K562 (cell line): Measurements from ENCODE around the gene NMRK2. TPM values are rescaled to one million over a fixed set of nuclear protein-coding genes. Genes with fewer than 3 reads are reported as not detected.

ENCODE experiments used
- ERF ChIP-seq: fragments of 450-650 bp; formaldehyde crosslinking; IDR thresholded peaks from 2 replicates; pipeline ENCODE4 v1.4.0; 2020; ENCODE audit warnings: mild to moderate bottlenecking, mixed read lengths
- MXI1 ChIP-seq: IDR thresholded peaks from 2 replicates; pipeline ENCODE4 v1.6.1; 2011; ENCODE audit warnings: low read depth, mild to moderate bottlenecking, improper control_type of control experiment, low read length
- POLR2H ChIP-seq: IDR thresholded peaks from 2 replicates; pipeline ENCODE4 v1.6.1; 2016; ENCODE audit warnings: missing genetic modification characterization, low read depth, mild to moderate bottlenecking, control low read depth, missing compliant biosample characterization, moderate library complexity
- POU5F1 ChIP-seq: fragments of 150-350 bp; IDR thresholded peaks from 2 replicates; pipeline ENCODE4 v1.6.1; 2014; ENCODE audit warnings: borderline replicate concordance, low read length, low read depth, mild to moderate bottlenecking; ENCODE audit not compliant: partially characterized antibody
- SFPQ ChIP-seq: fragments of 200-400 bp; formaldehyde crosslinking; IDR thresholded peaks from 2 replicates; pipeline ENCODE4 v1.6.1; 2017; ENCODE audit warnings: mild to moderate bottlenecking, low read depth, low read length, moderate library complexity
- SIN3A ChIP-seq, 2 experiments: fragments of 150-350 bp in 1 of 2; IDR thresholded peaks; 2 replicates each; pipeline ENCODE4 v1.6.1; 2011 to 2016; ENCODE audit warnings: borderline replicate concordance in 2 of 2, low read depth in 2 of 2, low read length in 2 of 2, mild to moderate bottlenecking in 2 of 2, moderate library complexity in 2 of 2; ENCODE audit not compliant: control insufficient read depth in 1 of 2
- TCF3 ChIP-seq: sonication (generic); formaldehyde crosslinking; IDR thresholded peaks from 2 replicates; pipeline ENCODE4 v1.4.0; 2020; ENCODE audit warnings: mild to moderate bottlenecking, missing genetic modification reagents
- TFAP4 ChIP-seq: sonication (generic); formaldehyde crosslinking; IDR thresholded peaks from 2 replicates; pipeline ENCODE4 v1.8.0; 2022; ENCODE audit warnings: missing genetic modification reagents, mild to moderate bottlenecking, moderate library complexity, borderline replicate concordance
- ZFPM2 ChIP-seq: fragments of 250-450 bp; sonication (Bioruptor Pico); IDR thresholded peaks from 2 replicates; pipeline ENCODE4 v1.5.1; 2022; ENCODE audit warnings: mild to moderate bottlenecking
- ZNF282 ChIP-seq: sonication (generic); formaldehyde crosslinking; IDR thresholded peaks from 2 replicates; pipeline ENCODE4 v1.8.1; 2023; ENCODE audit warnings: missing genetic modification reagents
- ZNF551 ChIP-seq: fragments of 250-450 bp; sonication (Bioruptor Pico); IDR thresholded peaks from 2 replicates; pipeline ENCODE4 v1.5.0; 2021; ENCODE audit warnings: mild to moderate bottlenecking, moderate library complexity
- polyA plus RNA-seq, 8 experiments: library from polyadenylated mRNA; depleted of rRNA in 4 of 8; stranded (reverse) in 5 of 8; unstranded in 3 of 8; fragments of >200 nt; fragmentation: Nextera tagmentation in 2 of 8; fragmentation: Illumina TruSeq in 1 of 8; extraction: Ambion mirVana in 2 of 8; extraction: Trizol in 1 of 8; gene quantifications; 2 replicates each; pipeline versions ENCODE4 v1.2.1 to v1.2.3, GENCODE V29; 2011 to 2014; ENCODE audit warnings: inconsistent platforms in 1 of 8, missing spikeins in 1 of 8
- total RNA-seq, 7 experiments: library from RNA; depleted of rRNA in 6 of 7; stranded (reverse); fragments of >200 nt in 6 of 7; fragmentation: Illumina TruSeq in 2 of 7; extraction: Trizol in 2 of 7; gene quantifications; 2 replicates each; pipeline versions ENCODE4 v1.2.1 to v1.2.3, GENCODE V29; 2011 to 2021; ENCODE audit warnings: low replicate concordance in 1 of 7
- TF ChIP-seq, protein P1 (sequence below): sonication (generic); formaldehyde crosslinking; IDR thresholded peaks from 2 replicates; pipeline ENCODE4 v1.8.0; 2022; ENCODE audit warnings: mild to moderate bottlenecking, missing genetic modification reagents
- TF ChIP-seq, protein P2 (sequence below): fragments of 450-650 bp; IDR thresholded peaks from 2 replicates; pipeline ENCODE4 v1.7.1; 2018; ENCODE audit warnings: mild to moderate bottlenecking, low read depth; ENCODE audit not compliant: partially characterized antibody

The NMRK2 gene
- total and polyA plus RNA-seq, 9 of the 15 experiments (the other 6 are each of a cell fraction or from before 2014, with no cell fraction given), result not detected

- TF ChIP-seq SFPQ, result no peak
- TF ChIP-seq ZFPM2 (CRISPR knock-in tag), result peak; percentile 56; the same call in 1 of the 2 replicates
- TF ChIP-seq MXI1, result peak; percentile 20; the same call in 1 of the 2 replicates
- no peak for TF ChIP-seq ZNF282 (CRISPR knock-in tag)
- peak; percentile 24; the same call in 1 of the 2 replicates for TF ChIP-seq TFAP4
- TF ChIP-seq, protein P1, sequence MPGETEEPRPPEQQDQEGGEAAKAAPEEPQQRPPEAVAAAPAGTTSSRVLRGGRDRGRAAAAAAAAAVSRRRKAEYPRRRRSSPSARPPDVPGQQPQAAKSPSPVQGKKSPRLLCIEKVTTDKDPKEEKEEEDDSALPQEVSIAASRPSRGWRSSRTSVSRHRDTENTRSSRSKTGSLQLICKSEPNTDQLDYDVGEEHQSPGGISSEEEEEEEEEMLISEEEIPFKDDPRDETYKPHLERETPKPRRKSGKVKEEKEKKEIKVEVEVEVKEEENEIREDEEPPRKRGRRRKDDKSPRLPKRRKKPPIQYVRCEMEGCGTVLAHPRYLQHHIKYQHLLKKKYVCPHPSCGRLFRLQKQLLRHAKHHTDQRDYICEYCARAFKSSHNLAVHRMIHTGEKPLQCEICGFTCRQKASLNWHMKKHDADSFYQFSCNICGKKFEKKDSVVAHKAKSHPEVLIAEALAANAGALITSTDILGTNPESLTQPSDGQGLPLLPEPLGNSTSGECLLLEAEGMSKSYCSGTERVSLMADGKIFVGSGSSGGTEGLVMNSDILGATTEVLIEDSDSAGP (CRISPR knock-in tag), result no peak
- TF ChIP-seq TCF3 (CRISPR knock-in tag), result no peak
- TF ChIP-seq ZNF551 (CRISPR knock-in tag), result no peak
- TF ChIP-seq POU5F1, result no peak
- TF ChIP-seq, protein P2, sequence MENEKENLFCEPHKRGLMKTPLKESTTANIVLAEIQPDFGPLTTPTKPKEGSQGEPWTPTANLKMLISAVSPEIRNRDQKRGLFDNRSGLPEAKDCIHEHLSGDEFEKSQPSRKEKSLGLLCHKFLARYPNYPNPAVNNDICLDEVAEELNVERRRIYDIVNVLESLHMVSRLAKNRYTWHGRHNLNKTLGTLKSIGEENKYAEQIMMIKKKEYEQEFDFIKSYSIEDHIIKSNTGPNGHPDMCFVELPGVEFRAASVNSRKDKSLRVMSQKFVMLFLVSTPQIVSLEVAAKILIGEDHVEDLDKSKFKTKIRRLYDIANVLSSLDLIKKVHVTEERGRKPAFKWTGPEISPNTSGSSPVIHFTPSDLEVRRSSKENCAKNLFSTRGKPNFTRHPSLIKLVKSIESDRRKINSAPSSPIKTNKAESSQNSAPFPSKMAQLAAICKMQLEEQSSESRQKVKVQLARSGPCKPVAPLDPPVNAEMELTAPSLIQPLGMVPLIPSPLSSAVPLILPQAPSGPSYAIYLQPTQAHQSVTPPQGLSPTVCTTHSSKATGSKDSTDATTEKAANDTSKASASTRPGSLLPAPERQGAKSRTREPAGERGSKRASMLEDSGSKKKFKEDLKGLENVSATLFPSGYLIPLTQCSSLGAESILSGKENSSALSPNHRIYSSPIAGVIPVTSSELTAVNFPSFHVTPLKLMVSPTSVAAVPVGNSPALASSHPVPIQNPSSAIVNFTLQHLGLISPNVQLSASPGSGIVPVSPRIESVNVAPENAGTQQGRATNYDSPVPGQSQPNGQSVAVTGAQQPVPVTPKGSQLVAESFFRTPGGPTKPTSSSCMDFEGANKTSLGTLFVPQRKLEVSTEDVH, result peak; percentile 35
- 0 out of 2 replicates have a peak, but pooled peaks have one; percentile 36 for TF ChIP-seq POLR2H (tag)
- 0 out of 4 replicates have a peak, but pooled peaks of 1 of the 2 experiments have one; percentile 67 for TF ChIP-seq SIN3A (IDR thresholded peaks at IDR 0.05; ENCODE audit: borderline replicate concordance in 2 of 2, control insufficient read depth in 1 of 2, low read depth in 2 of 2, low read length in 2 of 2)
- peak; percentile 79; the same call in 1 of the 2 replicates for TF ChIP-seq ERF (CRISPR knock-in tag)
Observed at GRCh38 chr19:3975637-3976087, 42.8 kb downstream of the NMRK2 start (continued).
